Measurements from ENCODE around the gene RASSF3.

RASSF3 gene

DNA sequence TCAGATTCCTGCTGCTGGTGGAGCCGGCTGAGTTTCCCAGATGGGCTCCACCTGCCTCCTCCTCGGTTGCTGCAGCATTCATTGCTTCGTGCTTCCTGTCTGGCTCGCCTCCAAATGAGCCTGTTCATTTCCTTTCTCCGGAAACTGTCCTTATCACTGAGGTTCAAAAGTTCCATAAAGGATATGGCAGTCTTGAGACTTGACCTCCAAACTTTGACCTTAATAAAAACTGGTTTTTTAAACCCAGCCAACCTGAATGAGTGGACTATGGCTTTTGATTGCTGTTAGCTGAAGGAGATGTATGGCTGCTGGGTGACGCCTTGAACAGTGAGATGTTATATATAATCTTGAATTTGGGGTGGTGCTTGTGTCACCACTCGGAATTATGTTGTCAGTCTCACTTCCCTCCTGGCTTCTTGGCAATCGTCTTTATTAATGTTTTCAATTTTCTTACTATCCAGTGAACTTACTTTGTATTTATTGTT lies 62.7 kb downstream of the RASSF3 start:
- DNase-seq (ENCODE audit: insufficient read length, low spot score): no peak
- peak; percentile 82 for TF ChIP-seq SPI1 (IDR thresholded peaks at IDR 0.05; ENCODE audit: low read depth, low read length)
- TF ChIP-seq POU2F2 (IDR thresholded peaks at IDR 0.05; ENCODE audit: low read depth, low read length): no peak
- TF ChIP-seq POLR2AphosphoS5 (IDR thresholded peaks at IDR 0.05; ENCODE audit: low read depth, low read length): no peak
- no peak for TF ChIP-seq POLR2A (IDR thresholded peaks at IDR 0.05; ENCODE audit: low read depth, low read length)
- no peak for TF ChIP-seq PAX5 (IDR thresholded peaks at IDR 0.05; ENCODE audit: insufficient read depth, low read length, severe bottlenecking)
- no peak for TF ChIP-seq TAF1 (IDR thresholded peaks at IDR 0.05; ENCODE audit: low read depth, low read length)
- FAIRE-seq: no peak

DNA sequence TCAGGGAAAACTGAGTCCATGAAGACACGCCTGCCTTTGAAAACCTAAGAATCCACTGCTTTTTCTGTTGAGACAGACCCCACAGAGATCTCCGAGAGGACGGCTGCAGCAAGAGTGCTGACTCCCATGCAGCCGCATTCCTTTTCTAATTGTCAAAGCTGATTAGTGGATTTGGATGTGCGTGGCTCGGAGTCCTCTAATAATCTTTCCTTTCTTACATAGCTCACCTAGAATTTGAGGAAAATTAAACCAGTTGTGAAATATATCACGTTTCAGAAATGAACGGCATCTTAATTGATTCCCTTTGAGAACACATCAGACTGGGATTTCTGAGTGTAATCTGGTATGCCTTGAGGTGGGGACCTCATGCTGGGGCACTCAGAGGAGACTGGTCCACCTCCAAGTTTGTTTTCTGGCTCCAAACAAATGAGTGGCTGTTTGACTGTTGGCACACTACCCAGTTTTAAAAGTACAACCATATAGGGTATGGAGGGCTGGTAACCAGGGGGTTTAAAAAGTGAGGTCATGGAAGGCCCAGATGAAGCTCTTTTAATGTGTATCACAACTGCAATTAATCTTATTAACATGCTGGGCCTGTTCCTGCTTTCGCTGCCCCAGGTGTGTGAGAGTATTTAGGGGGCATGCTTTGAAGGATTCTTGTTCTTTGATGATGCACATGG lies 63.3 kb downstream of the RASSF3 start:
- TF ChIP-seq POU2F2 (IDR thresholded peaks at IDR 0.05; ENCODE audit: low read depth, low read length): no peak
- no peak for TF ChIP-seq POLR2AphosphoS5 (IDR thresholded peaks at IDR 0.05; ENCODE audit: low read depth, low read length)
- TF ChIP-seq TAF1 (IDR thresholded peaks at IDR 0.05; ENCODE audit: low read depth, low read length): no peak
- no peak for TF ChIP-seq POLR2A (IDR thresholded peaks at IDR 0.05; ENCODE audit: low read depth, low read length)
- TF ChIP-seq SPI1 (IDR thresholded peaks at IDR 0.05; ENCODE audit: low read depth, low read length): no peak
- TF ChIP-seq PAX5 (IDR thresholded peaks at IDR 0.05; ENCODE audit: insufficient read depth, low read length, severe bottlenecking): no peak
- DNase-seq (ENCODE audit: insufficient read length, low spot score) (no peak), FAIRE-seq (no peak)

DNA sequence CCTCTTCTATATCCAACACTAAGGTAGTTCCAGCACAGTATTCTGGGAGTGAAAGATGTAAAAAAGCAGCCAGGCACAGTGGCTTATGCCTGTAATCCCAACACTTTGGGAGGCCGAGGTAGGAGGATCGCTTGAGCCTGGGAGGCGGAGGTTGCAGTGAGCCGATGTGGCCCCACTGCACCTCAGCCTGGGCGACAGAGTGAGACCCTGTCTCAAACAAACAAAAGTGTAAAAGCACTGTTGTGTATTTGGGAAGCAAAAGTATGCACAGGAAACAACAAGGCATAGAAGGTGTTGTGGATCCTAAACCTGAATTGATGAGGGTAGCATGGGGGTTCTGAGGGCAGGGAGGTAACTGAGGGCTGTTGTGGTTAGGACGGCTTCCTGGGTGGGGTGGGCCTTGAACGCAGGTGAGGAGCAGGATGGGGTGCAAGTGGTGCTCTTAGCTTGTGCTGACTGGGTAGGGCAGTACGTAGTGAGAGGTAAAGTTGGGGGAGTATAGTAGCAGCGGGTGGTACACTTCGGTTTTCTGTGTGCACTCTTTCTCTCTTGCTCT lies 64.2 kb downstream of the RASSF3 start:
- no peak for DNase-seq (ENCODE audit: insufficient read length, low spot score)
- TF ChIP-seq POU2F2 (IDR thresholded peaks at IDR 0.05; ENCODE audit: low read depth, low read length): no peak
- TF ChIP-seq POLR2A (IDR thresholded peaks at IDR 0.05; ENCODE audit: low read depth, low read length): no peak
- TF ChIP-seq TAF1 (IDR thresholded peaks at IDR 0.05; ENCODE audit: low read depth, low read length): no peak
- no peak for TF ChIP-seq PAX5 (IDR thresholded peaks at IDR 0.05; ENCODE audit: insufficient read depth, low read length, severe bottlenecking)
- no peak for TF ChIP-seq POLR2AphosphoS5 (IDR thresholded peaks at IDR 0.05; ENCODE audit: low read depth, low read length)
- no peak for TF ChIP-seq SPI1 (IDR thresholded peaks at IDR 0.05; ENCODE audit: low read depth, low read length)
- no peak for FAIRE-seq

DNA sequence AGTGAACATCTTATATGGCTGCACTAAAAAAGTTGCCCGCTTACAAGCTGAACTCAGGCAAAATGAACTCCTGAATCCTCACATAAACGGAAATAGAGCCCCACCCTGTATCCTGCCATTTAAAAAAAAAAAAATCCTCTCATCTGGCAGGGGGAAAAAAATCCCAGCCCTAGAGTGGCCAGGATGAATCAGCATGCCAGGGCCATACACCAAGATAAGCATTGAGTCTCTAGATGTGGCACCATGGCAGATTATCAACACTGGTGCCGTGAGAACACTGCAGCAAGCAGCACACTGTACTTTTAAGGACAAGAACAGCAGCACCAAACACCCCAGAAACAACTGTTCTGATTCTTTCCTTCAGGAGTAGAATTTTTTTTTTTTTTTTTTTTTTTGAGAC lies 65.5 kb downstream of the RASSF3 start:
- DNase-seq (ENCODE audit: insufficient read length, low spot score) (no peak), FAIRE-seq (no peak)
- TF ChIP-seq PAX5 (IDR thresholded peaks at IDR 0.05; ENCODE audit: insufficient read depth, low read length, severe bottlenecking) (no peak), TAF1 (IDR thresholded peaks at IDR 0.05; ENCODE audit: low read depth, low read length) (no peak), POLR2AphosphoS5 (IDR thresholded peaks at IDR 0.05; ENCODE audit: low read depth, low read length) (no peak), SPI1 (IDR thresholded peaks at IDR 0.05; ENCODE audit: low read depth, low read length) (no peak), POLR2A (IDR thresholded peaks at IDR 0.05; ENCODE audit: low read depth, low read length) (no peak), POU2F2 (IDR thresholded peaks at IDR 0.05; ENCODE audit: low read depth, low read length) (no peak)

DNA sequence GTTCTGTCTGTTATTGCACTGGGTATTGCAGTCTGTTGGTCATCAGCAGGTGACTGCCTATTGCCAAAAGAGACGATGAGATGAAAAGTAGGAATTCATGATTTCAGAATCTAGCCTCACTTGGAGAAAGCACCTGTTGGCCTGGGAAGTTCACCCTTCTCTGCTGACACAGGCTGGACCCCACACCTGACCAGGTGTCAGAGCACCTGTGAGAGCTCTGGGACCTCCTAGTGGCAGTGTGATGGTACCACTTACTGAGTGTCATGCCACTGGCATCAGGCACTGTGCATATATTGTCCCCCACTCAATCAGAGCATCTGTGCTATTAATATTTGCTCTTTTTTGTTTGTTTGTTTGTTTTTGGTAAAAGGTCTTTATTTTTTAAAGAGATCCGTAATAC lies 68.0 kb downstream of the RASSF3 start:
- TF ChIP-seq PAX5 (IDR thresholded peaks at IDR 0.05; ENCODE audit: insufficient read depth, low read length, severe bottlenecking): no peak
- no peak for TF ChIP-seq TAF1 (IDR thresholded peaks at IDR 0.05; ENCODE audit: low read depth, low read length)
- TF ChIP-seq POU2F2 (IDR thresholded peaks at IDR 0.05; ENCODE audit: low read depth, low read length): no peak
- TF ChIP-seq SPI1 (IDR thresholded peaks at IDR 0.05; ENCODE audit: low read depth, low read length): no peak
- no peak for TF ChIP-seq POLR2AphosphoS5 (IDR thresholded peaks at IDR 0.05; ENCODE audit: low read depth, low read length)
- TF ChIP-seq POLR2A (IDR thresholded peaks at IDR 0.05; ENCODE audit: low read depth, low read length): no peak

DNA sequence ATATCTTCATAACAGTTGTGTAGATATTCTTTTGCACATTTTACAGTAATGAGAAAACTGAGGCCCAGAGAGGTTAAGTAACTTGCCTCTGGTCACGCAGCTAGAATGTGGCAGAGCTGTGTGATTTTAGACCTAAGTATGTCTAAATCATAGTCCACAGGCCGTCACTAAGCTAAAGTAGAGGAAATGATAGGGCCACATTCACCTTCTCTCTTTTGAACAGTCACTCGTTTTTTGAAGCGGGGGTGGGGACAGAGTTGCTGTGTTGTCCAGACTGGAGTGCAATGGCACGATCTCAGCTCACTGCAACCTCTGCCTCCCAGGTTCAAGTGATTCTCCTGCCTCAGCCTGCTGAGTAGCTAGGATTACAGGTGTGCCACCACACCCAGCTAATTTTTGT lies 68.5 kb downstream of the RASSF3 start:
- no peak for DNase-seq (ENCODE audit: insufficient read length, low spot score)
- TF ChIP-seq SPI1 (IDR thresholded peaks at IDR 0.05; ENCODE audit: low read depth, low read length): no peak
- TF ChIP-seq TAF1 (IDR thresholded peaks at IDR 0.05; ENCODE audit: low read depth, low read length): no peak
- no peak for TF ChIP-seq POLR2A (IDR thresholded peaks at IDR 0.05; ENCODE audit: low read depth, low read length)
- no peak for TF ChIP-seq POU2F2 (IDR thresholded peaks at IDR 0.05; ENCODE audit: low read depth, low read length)
- TF ChIP-seq POLR2AphosphoS5 (IDR thresholded peaks at IDR 0.05; ENCODE audit: low read depth, low read length): no peak
- no peak for TF ChIP-seq PAX5 (IDR thresholded peaks at IDR 0.05; ENCODE audit: insufficient read depth, low read length, severe bottlenecking)
- no peak for FAIRE-seq

More for the DNA sequence above, 68.0 kb downstream of the RASSF3 start:
- DNase-seq (ENCODE audit: insufficient read length, low spot score) (no peak), FAIRE-seq (no peak)

DNA sequence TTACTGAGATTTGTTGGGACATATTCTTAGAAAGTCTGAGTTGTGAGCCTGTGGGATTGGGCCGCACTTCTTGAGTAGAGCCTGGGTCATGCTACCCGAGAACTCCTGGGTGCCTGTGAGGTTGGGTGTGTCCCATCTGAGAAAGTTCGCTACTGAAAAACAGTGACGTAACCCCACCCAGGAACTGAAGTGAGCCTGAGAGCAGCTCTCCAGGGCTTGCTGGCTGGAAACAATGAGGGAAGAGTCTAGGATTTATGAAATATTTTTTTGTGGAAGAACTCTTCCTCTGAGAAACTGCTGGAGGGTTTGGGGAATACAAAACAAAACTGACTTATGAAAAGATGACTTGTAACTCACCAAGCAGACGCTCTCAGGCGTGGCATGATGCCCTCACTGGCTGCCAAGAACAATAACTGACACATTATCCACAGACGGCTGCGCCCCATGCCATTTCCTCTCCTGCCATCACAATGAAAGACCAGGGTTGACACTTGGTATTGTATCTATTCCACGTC lies 69.2 kb downstream of the RASSF3 start:
- no peak for TF ChIP-seq TAF1 (IDR thresholded peaks at IDR 0.05; ENCODE audit: low read depth, low read length)
- TF ChIP-seq SPI1 (IDR thresholded peaks at IDR 0.05; ENCODE audit: low read depth, low read length): 0 out of 2 replicates have a peak, but pooled peaks have one; percentile 3
- TF ChIP-seq PAX5 (IDR thresholded peaks at IDR 0.05; ENCODE audit: insufficient read depth, low read length, severe bottlenecking): no peak
- TF ChIP-seq POLR2A (IDR thresholded peaks at IDR 0.05; ENCODE audit: low read depth, low read length): no peak
- no peak for TF ChIP-seq POU2F2 (IDR thresholded peaks at IDR 0.05; ENCODE audit: low read depth, low read length)
- no peak for TF ChIP-seq POLR2AphosphoS5 (IDR thresholded peaks at IDR 0.05; ENCODE audit: low read depth, low read length)
- DNase-seq (ENCODE audit: insufficient read length, low spot score) (no peak), FAIRE-seq (no peak)

DNA sequence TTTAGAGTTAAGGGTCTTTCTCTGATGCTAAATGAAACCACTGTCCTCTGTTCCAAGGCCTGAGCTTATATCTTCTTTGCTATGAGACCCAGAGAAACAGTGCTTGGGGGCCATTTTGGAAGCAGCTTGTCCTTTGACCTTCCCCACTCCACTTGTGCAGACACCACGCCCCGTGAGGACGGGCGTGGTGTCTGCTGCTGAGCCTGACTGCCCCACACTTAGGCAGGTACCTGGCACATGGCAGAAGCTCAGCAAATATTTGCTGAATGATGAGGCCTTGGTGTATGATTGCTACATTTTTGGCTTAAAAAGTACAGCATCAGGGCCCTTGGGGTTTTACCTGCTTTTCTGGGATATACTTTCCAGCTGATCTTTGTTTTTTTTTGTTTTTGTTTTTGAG lies 69.9 kb downstream of the RASSF3 start:
- FAIRE-seq (no peak), DNase-seq (ENCODE audit: insufficient read length, low spot score) (no peak)

More for the DNA sequence above, 69.9 kb downstream of the RASSF3 start:
- TF ChIP-seq PAX5 (IDR thresholded peaks at IDR 0.05; ENCODE audit: insufficient read depth, low read length, severe bottlenecking): no peak
- TF ChIP-seq TAF1 (IDR thresholded peaks at IDR 0.05; ENCODE audit: low read depth, low read length): no peak
- TF ChIP-seq POU2F2 (IDR thresholded peaks at IDR 0.05; ENCODE audit: low read depth, low read length): no peak
- TF ChIP-seq POLR2A (IDR thresholded peaks at IDR 0.05; ENCODE audit: low read depth, low read length): no peak

Data from GM12891 (cell line).